B cell (primary cell): ENCODE results near the gene OR6C1. TPM values are rescaled to one million over a fixed set of nuclear protein-coding genes. Genes with fewer than 3 reads are reported as not detected.
"Not testable (repeated sequence)": the region's sequence is repeated elsewhere in the genome, so short reads cannot be mapped to it uniquely, and the experiment has no call there.

Source experiments
- ATAC-seq: fragments of 200-7000 bp; cut with Tn5 transposase; one replicate; pipeline ENCODE4 v1.10.0; 2021; ENCODE audit warnings: low read depth, mild to moderate bottlenecking, moderate number of reproducible peaks, moderate library complexity
- CTCF ChIA-PET: fragments of 350-600 bp; sonication (Branson Sonifier 250); formaldehyde crosslinking; loops from one replicate; lab custom pipeline; 2021; ENCODE audit warnings: antibody characterized with exemption, inconsistent platforms; lab: Charles Lee
- POLR2A ChIA-PET: fragments of 350-600 bp; sonication (Branson Sonifier 250); formaldehyde crosslinking; loops from one replicate; lab custom pipeline; 2021; ENCODE audit warnings: antibody characterized with exemption; lab: Charles Lee
- DNase-seq: peaks from one replicate; pipeline ENCODE4 v3.0.0; 2013
- H2AFZ ChIP-seq: 2 replicates; pipeline ENCODE4 v1.6.1; 2012; ENCODE audit warnings: mild to moderate bottlenecking, low read depth, low read length; ENCODE audit not compliant: insufficient read depth, poor library complexity, severe bottlenecking
- H3K27ac ChIP-seq, 2 donors: 1 replicate in 1 of 2; 2 replicates in 1 of 2; pipeline ENCODE4 v1.5.1; 2012 to 2013; ENCODE audit warnings: low read length in 2 of 2, mild to moderate bottlenecking in 2 of 2, moderate library complexity in 1 of 2
- H3K27me3 ChIP-seq, 4 experiments: fragments of 200-600 bp in 1 of 4; sonication (generic) in 1 of 4; replicated peaks in 1 of 4; 1 replicate in 2 of 4; 2 replicates in 2 of 4; pipeline versions ENCODE4 v1.6.1 to v1.7.0; 2013 to 2016; ENCODE audit warnings: low read length in 3 of 4, mild to moderate bottlenecking in 2 of 4, mixed read lengths in 1 of 4, moderate library complexity in 1 of 4; ENCODE audit not compliant: insufficient read depth in 4 of 4, control insufficient read depth in 3 of 4; ENCODE audit errors: control extremely low read depth in 1 of 4
- H3K36me3 ChIP-seq, 2 experiments: replicated peaks in 1 of 2; 1 replicate in 1 of 2; 2 replicates in 1 of 2; pipeline versions ENCODE4 v1.6.1 to v1.7.1; 2013; ENCODE audit warnings: low read length in 1 of 2; ENCODE audit not compliant: insufficient read depth in 2 of 2, control insufficient read depth in 1 of 2; ENCODE audit errors: control extremely low read depth in 1 of 2, extremely low read depth in 1 of 2
- H3K4me1 ChIP-seq, 2 donors: fragments of 200-600 bp in 1 of 2; sonication (generic) in 1 of 2; 1 replicate in 1 of 2; 2 replicates in 1 of 2; pipeline versions ENCODE4 v1.5.1 to v1.6.1; 2013 to 2017; ENCODE audit warnings: low read length in 2 of 2; ENCODE audit not compliant: control insufficient read depth in 2 of 2, insufficient read depth in 2 of 2
- H3K4me2 ChIP-seq: replicated peaks from 2 replicates; pipeline ENCODE3; 2012; ENCODE audit warnings: mild to moderate bottlenecking, low read depth, low read length; ENCODE audit not compliant: poor library complexity, severe bottlenecking
- H3K4me3 ChIP-seq, 5 experiments: fragments of 200-600 bp in 1 of 5; sonication (generic) in 1 of 5; 1 replicate in 3 of 5; 2 replicates in 2 of 5; pipeline versions ENCODE4 v1.5.1 to v1.7.0; 2011 to 2016; ENCODE audit warnings: low read length in 4 of 5, mild to moderate bottlenecking in 4 of 5, low read depth in 2 of 5, control low read depth in 1 of 5, moderate library complexity in 1 of 5; ENCODE audit not compliant: insufficient read depth in 1 of 5; ENCODE audit errors: control extremely low read depth in 1 of 5, extremely low read depth in 1 of 5
- H3K79me2 ChIP-seq: fragments of 200-600 bp; sonication (generic); one replicate; pipeline ENCODE4 v1.6.0; 2016; ENCODE audit warnings: low read length; ENCODE audit not compliant: control insufficient read depth, insufficient read depth
- H3K9ac ChIP-seq: fragments of 200-600 bp; sonication (generic); 2 replicates; pipeline ENCODE4 v1.6.1; 2017; ENCODE audit warnings: mild to moderate bottlenecking, low read length, moderate library complexity
- H3K9me3 ChIP-seq, 3 donors: one replicate each; pipeline versions ENCODE4 v1.6.1 to v1.7.1; 2013; ENCODE audit warnings: low read length in 2 of 3; ENCODE audit not compliant: control insufficient read depth in 2 of 3, insufficient read depth in 1 of 3; ENCODE audit errors: control extremely low read depth in 1 of 3
- H4K20me1 ChIP-seq: 2 replicates; pipeline ENCODE4 v1.6.0; 2012; ENCODE audit warnings: mild to moderate bottlenecking, low read length; ENCODE audit not compliant: insufficient read depth, control insufficient read depth, poor library complexity, severe bottlenecking
- H3K27ac Mint-ChIP-seq: one replicate; pipeline ENCODE4 v1.8.0; 2021; ENCODE audit warnings: mixed read lengths
- H3K27me3 Mint-ChIP-seq: one replicate; pipeline ENCODE4 v1.8.0; 2021; ENCODE audit warnings: mixed read lengths
- H3K4me1 Mint-ChIP-seq: one replicate; pipeline ENCODE4 v1.8.0; 2021; ENCODE audit warnings: mixed read lengths
- H3K4me3 Mint-ChIP-seq: one replicate; pipeline ENCODE4 v1.8.0; 2021; ENCODE audit warnings: mixed read lengths
- H3K9me3 Mint-ChIP-seq: one replicate; pipeline ENCODE4 v1.8.0; 2022; ENCODE audit warnings: mixed read lengths; ENCODE audit not compliant: insufficient read depth
- EZH2 ChIP-seq: IDR thresholded peaks from 2 replicates; pipeline ENCODE4 v1.6.1; 2012; ENCODE audit warnings: borderline replicate concordance, low read depth, mild to moderate bottlenecking, moderate library complexity, low read length; ENCODE audit not compliant: insufficient read depth, poor library complexity, severe bottlenecking
- WGBS: methylation state at CpG from one replicate; pipeline ENCODE4 v1.1.5; 2013; ENCODE audit warnings: missing lambda C conversion rate; ENCODE audit not compliant: insufficient coverage; 5-methylcytosine and 5-hydroxymethylcytosine counted together
- intact Hi-C: fragments of 100-400 bp; cut with micrococcal nuclease; formaldehyde crosslinking; loops from one replicate; pipeline ENCODE4 v1.10.0; 2022
- polyA plus RNA-seq: library from polyadenylated mRNA; depleted of rRNA; stranded (reverse); fragments of >200 nt; gene quantifications from 2 replicates; pipeline ENCODE4 v1.2.3, GENCODE V29; 2012
- total RNA-seq, 2 donors: library from RNA; stranded (reverse); fragments of 120-200 nt in 1 of 2; gene quantifications; 1 replicate in 1 of 2; 2 replicates in 1 of 2; pipeline versions ENCODE4 v1.2.3 to v1.2.4, GENCODE V29; 2013 to 2022
- TF ChIP-seq, protein P1 (sequence below): fragments of 200-600 bp; IDR thresholded peaks from one replicate; pipeline ENCODE4 v1.8.0; 2022; ENCODE audit warnings: antibody characterized with exemption, mild to moderate bottlenecking

The OR6C1 gene
- total and polyA plus RNA-seq, 2 donors (not counting 1 experiment from before 2014, with no cell fraction given), result not detected

DNA sequence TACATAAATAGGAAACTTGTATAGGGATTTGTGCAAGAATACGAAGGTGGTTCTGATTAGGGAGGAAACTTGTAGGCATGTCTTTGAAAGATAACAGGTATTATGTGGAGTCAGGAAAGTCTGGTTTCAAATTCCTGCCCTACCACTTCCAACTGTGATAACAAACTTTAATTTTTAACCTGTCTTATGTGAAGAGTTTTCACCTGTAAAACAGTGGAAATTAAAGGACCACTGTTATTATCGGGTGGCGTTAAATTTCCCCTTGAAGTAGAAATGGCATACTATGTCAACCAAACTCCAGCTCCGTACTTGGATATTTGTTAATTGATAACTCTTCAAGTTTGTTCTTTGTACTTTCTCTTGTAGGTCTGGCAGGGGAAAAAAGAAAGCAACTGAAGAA lies 6.1 kb downstream of the OR6C1 start:
- TF ChIP-seq, protein P1, sequence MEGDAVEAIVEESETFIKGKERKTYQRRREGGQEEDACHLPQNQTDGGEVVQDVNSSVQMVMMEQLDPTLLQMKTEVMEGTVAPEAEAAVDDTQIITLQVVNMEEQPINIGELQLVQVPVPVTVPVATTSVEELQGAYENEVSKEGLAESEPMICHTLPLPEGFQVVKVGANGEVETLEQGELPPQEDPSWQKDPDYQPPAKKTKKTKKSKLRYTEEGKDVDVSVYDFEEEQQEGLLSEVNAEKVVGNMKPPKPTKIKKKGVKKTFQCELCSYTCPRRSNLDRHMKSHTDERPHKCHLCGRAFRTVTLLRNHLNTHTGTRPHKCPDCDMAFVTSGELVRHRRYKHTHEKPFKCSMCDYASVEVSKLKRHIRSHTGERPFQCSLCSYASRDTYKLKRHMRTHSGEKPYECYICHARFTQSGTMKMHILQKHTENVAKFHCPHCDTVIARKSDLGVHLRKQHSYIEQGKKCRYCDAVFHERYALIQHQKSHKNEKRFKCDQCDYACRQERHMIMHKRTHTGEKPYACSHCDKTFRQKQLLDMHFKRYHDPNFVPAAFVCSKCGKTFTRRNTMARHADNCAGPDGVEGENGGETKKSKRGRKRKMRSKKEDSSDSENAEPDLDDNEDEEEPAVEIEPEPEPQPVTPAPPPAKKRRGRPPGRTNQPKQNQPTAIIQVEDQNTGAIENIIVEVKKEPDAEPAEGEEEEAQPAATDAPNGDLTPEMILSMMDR, result no peak
- TF ChIP-seq EZH2, result no peak
- ATAC-seq (no peak), DNase-seq (no peak)
- Mint-ChIP-seq H3K4me1 (no peaks in the 10 kb centered on the region), H3K27ac (no peak overlapping the region), H3K27me3 (peaks cover 23% of the 10 kb centered on the region), H3K4me3 (no peak overlapping the region), H3K9me3 (peaks cover 4% of the 10 kb centered on the region)
- no CpG with 5 or more reads among the region's 4 CpGs for WGBS
- Histone ChIP-seq H3K79me2 (no peaks in the 10 kb centered on the region), H3K27me3 (peaks cover 0 to 3% (median 0%) of the 10 kb centered on the region in 4 experiments), H3K4me2 (no peak overlapping the region), H3K4me3 (no peak overlapping the region), H3K9me3 (no peaks in the 10 kb centered on the region), H2AFZ (no peak overlapping the region), H3K9ac (no peak overlapping the region), H4K20me1 (no peaks in the 10 kb centered on the region), H3K36me3 (no peaks in the 10 kb centered on the region), H3K4me1 (no peaks in the 10 kb centered on the region), H3K27ac (no peak overlapping the region)
- intact Hi-C loops, result no loop called here
- ChIA-PET CTCF (no interaction called here), POLR2A (no interaction called here)

DNA sequence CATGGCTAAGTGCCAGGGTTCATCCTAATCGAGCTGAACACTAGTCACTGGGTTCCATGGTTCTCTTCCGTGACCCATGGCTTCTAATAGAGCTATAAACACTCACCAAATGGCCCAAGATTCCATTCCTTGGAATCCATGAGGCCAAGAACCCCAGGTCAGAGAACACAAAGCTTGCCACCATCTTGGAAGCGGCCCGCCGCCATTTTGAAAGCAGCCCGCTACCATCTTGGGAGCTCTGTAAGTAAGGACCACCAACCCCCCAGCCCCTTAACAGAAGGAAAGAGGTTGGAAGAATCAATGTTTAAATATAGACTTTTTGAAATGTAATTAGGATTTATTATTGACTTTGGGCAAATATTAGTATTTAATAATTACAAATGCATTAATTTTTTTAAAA lies 11.7 kb downstream of the OR6C1 start:
- H3K9me3 ChIP-seq, H3K36me3 ChIP-seq, intact Hi-C loops, DNase-seq, CTCF ChIA-PET, H3K4me1 ChIP-seq, H3K27ac Mint-ChIP-seq, H3K79me2 ChIP-seq, H4K20me1 ChIP-seq, H3K4me2 ChIP-seq, POLR2A ChIA-PET, H3K9me3 Mint-ChIP-seq, ATAC-seq, H3K27ac ChIP-seq, H3K4me3 Mint-ChIP-seq, H2AFZ ChIP-seq, H3K9ac ChIP-seq, H3K4me1 Mint-ChIP-seq, H3K27me3 ChIP-seq, H3K4me3 ChIP-seq, H3K27me3 Mint-ChIP-seq: not testable (repeated sequence)
- 95% methylated on average over 2 of the region's 6 CpGs for WGBS
